ENCODE measurements around the gene JADE3.

GRCh38 chrX:46965125-46965758 is 53.0 kb downstream of the JADE3 start:
- TF ChIP-seq CTCF (IDR thresholded peaks at IDR 0.05) (no peak), POLR2A (IDR thresholded peaks at IDR 0.05) (no peak)

All from heart left ventricle (tissue), 13 donors.